GM19351 (cell line): ENCODE measurements around the gene STIM2.

Experiments
- ATAC-seq: cut with Tn5 transposase; IDR thresholded peaks from one replicate; pipeline ENCODE4 v1.9.1; 2021; ENCODE audit warnings: mild to moderate bottlenecking, moderate library complexity; ENCODE audit not compliant: unreplicated experiment

Gene STIM2

DNA sequence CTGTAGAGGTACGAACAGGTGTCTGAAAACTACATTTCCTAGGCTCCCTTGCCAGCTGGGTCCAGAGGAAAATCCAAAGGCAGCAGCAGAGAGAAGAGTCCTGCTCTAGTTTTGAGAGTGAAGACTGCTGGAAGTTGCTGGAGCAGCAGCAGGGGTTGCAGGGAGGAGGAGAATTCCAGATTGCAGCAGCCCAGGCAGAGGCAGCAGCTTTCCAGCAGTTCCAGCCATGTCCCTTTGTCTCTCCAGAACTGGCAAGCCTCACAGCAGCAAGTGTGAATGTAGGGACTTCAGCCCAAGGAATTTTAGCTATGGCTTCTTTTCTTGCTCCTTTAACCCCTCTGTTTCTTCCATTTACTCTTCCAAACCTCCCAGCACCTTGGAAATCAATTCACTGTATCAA is 24.1 kb upstream of the STIM2 start:
- ATAC-seq, result no peak

DNA sequence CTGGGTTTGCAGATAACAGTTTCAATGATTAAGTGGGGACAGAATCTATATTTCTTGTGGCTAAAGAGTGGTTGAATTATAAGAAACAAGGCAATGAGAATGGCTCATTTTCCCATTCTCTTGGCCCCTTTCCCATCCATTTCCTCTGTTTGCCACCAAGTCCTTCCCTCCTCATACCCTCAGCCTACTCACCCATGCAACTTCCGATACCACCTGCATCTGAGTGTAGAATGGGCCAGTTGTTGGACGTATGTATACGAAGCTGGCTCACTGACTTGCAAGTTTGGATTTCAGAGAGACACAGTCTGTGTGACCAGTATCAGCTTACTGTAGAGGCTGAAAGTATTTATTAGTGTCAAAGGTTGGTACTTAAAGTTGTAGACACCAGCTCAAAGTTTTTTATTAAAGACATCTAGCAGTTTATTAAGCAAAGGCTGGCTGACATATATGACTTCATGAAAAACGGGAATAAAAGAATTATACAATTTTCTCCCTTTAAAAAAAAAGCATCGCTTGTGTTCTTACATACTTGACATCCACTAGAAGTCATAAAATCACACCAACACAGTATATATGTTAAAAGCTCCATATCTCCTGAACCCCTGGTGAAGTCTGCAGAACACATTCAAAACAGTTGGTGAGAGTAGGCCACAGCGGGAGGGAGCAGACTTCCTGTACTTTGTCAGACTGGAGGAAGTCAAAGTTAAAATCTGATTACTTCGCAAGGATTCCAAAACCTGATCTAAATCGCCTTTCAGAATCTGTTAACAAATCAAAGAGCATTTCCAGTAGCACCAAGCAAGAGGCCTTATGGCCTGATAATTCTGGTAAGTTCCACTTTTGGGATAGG is 22.4 kb upstream of the STIM2 start:
- ATAC-seq, result no peak

- no peak for ATAC-seq
Measured at GRCh38 chr4:26839016-26839415, 21.6 kb upstream of the STIM2 start.

GRCh38 chr4:26839534-26839951 is 21.1 kb upstream of the STIM2 start:
- ATAC-seq, result no peak

GRCh38 chr4:26840786-26841185 is 19.9 kb upstream of the STIM2 start:
- no peak for ATAC-seq

DNA sequence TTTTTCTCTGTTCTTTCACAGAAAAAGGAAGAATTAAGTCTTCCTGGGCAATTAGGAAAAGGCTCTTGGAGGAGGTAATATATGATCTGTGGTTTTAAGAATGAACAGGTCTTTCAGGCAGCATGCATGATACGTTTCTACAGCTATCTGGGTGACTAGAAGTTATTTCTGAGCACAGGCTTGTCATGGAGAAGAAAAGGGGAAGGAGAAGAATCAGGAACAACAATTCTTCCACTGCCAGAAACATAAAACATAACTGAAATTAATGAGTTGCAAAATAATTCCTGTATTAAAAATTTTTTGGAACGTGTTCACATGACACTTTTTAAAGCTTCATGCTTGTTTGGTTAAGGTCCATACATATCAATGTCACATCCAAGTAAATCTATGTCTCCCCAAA is 17.7 kb upstream of the STIM2 start:
- ATAC-seq, result no peak

DNA sequence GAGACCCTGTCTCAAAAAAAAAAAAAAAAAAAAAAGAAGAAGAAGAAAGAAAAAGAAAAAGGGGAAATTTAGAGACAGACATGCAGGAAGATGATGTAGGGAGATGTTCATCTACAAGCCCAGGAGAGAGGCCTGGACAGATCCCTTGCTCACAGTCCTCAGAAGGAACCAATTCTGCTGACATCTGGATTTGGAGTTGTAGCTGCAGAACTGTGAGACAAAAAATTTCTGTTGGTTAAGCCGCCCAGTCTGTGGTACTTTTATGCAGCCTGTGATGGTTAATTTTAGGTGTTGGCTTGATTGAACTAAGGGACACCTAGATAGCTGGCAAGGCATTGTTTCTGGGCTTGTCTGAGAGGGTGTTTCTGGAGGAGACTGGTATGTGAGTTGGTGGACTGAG is 10.1 kb upstream of the STIM2 start:
- no peak for ATAC-seq

DNA sequence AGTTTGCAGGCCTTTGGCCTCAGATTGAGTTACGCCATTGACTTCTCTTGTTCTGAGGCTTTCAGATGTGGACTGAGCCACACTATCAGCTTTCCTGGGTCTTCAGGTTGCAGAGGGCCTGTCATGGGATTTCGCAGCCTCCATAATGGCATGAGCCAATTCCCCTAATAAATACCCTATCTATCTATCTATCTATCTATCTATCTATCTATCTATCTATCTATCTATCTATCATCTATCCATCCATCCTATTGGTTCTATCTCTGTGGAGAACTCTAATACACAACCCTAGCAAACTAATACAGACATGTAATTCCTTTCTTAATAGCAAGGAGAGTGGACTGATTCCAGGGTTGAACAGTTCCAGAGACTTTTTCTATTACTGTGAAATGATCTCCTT is 9.5 kb upstream of the STIM2 start:
- no peak for ATAC-seq

DNA sequence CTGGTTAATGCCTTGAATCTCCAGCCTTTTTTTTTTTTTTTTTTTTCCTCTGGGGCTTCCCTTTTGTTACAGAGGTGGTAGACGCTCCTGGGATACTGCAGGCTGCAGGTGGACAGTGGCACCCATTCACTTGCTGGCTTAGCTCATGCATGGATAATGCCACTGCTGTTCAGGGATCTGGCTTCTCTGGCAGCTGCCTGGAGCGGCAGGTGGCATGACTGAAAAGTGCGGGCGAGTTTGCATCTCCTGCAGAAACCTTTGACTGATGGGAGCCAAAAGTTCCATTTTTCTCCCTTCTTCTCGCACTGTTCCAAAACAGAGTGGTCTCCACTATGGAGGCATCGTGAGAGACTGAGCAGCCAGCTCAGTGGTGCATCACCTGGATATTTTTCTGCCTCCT is 5.9 kb upstream of the STIM2 start:
- ATAC-seq, result no peak

- no peak for ATAC-seq
Measured at GRCh38 chr4:26856906-26857277, 3.7 kb upstream of the STIM2 start.

GRCh38 chr4:26857278-26858034 is 3.2 kb upstream of the STIM2 start:
- ATAC-seq, result peak; percentile 42

DNA sequence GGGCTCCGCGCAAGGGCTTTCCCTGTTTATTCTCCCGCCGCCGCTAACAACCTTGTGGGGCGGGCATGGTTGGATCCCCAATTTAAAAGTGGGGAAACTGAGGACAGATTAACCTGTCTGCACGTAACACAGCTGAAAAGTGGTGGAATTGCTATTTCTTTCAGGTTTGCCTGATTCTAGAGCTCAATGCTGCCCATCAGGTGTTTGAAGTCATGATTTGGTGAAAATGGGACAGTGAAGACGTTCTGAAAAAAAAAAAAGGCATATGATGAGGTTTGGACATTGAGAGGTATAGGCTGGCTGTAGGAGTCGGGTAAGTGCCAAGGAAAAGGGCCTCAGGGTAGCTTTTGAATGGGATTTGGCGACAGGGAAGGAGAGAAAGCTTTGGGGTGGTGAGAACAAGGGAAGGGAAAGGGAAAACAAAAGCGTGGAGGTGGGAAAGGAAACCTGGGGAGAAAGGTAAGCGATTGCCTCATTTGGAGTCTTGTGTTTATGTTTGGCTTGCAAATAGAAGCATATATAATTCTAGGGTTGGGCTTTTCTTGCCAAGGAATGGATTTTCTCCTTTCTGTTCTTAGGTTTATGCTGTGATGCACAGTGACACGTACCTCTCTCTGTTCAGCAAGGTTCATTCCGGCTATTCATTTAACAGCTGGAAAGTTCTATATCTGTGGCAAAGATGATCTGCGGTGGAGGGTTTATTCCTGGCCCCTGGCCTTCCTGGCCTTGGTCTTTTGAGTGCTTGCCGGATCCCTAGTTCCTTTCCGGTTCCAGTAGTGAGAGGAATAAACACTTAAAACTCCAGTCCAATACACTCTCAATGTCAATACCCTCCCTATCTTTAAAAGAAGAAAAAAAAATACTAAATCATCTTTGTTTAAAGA is 2.4 kb upstream of the STIM2 start:
- ATAC-seq, result no peak

- ATAC-seq, result no peak
Measured at GRCh38 chr4:26858947-26859401, 1.7 kb upstream of the STIM2 start.

DNA sequence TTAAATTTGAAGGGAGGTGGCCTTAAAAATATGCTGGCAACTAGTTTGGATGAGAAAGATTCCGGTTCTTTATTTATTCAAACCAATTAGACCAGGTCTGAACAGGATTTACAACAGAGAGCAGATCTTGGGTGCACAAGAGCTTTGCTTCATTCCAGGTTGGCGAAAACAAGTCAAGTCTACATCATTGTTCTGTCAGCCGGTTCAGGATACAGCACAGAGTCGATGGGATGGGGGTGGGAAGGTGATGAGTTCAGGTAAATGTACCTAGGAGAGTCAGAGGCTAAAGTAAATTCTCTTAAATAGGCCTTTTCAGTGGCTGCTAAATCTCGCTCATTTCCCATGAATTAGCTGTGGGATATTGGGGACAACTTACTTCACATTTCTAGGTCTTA is 882 bp upstream of the STIM2 start:
- ATAC-seq, result no peak

DNA sequence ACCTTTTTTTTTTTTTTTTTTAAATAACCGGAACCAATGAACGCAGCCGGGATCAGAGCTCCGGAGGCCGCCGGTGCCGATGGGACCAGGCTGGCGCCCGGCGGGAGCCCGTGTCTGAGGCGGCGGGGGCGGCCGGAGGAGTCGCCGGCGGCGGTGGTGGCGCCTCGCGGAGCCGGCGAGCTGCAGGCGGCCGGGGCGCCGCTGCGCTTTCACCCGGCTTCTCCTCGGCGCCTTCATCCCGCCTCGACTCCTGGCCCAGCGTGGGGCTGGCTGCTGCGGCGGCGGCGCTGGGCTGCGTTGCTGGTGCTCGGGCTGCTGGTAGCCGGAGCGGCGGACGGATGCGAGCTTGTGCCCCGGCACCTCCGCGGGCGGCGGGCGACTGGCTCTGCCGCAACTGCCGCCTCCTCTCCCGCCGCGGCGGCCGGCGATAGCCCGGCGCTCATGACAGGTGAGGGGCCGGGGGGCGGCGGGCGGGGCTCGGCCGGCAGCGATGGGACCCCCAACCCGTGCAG is 337 bp downstream of the STIM2 start:
- ATAC-seq, result peak; percentile 17

DNA sequence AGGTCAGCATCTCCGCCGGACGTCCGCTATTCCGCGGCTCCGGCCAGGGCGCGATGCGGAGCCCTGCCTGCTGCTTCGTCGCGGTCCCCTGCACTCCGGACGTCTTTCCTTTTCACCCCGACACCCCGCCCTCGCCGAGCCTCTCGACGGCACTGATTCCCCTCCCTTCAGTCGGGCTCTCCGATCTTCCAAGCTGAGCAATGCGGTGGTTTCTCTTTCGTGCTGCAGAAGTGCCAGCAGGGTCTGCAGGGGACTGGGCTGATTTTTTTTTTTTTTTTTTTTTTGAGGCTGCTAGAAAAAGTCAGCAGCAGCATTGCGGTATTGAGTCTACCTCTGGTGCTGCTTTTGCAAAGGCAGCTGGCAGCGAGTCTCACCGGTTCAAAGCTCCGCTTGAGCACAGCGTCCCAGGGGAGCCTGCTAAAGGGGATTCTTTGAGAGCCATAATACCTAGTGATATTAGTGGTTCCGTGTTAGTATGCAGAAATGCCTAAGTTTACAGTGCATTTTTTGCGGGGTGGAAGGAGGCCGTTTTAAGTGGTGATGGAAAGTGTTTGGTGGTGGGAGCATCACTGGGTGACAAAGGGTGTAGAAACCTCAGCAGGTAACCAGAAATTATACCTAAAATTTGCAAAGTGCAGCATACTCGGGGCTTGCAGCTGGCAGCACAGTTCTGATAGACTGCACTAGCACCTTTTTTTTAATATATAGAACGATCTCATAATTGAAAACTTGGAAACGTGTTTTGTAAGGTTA is 969 bp downstream of the STIM2 start:
- ATAC-seq, result peak; percentile 37

DNA sequence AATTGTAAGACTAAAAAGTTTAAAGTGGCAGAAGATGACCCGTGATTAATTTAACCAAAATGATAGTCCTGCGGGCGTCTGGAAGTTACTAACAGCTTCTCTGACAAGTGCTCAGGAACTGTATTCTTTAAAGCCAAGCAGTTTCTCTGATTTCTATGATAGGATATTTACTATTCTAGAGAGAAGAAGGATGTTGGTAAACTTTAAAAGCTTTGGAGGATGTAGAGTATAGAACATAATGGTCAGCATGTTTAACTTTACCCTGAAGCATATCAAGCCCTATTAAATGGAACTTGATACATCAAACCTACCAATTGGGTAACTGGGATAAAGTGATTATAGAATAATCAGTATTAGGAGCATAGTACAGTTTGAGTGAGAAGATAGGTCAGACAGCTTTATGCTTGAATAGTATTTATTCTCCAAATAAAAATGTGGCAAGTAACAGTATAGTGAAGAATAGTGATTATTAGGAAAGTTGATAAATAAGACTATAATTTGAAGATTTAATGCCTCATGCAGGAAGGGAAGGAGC is 1.8 kb downstream of the STIM2 start:
- ATAC-seq, result no peak

GRCh38 chr4:26863512-26863911 is 2.9 kb downstream of the STIM2 start:
- ATAC-seq, result no peak

DNA sequence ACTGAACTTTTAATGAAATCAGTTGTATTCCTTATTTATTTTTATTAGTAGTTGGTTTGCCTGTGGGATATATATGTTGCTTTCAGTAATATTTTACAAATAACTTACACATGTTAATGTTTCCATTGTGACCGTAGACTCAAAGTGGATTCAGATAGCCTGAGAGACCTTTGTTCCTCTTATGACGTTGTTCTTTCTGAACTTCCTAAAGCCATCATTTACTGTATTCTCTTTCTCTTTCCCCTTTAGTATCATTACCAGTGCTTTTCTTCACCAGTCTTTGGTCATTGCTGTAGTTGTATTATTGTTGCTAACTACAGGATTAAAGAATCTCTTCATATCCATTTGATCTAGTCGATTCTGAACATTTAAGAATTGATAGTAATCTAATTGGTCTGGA is 4.3 kb downstream of the STIM2 start:
- ATAC-seq, result no peak

- ATAC-seq, result no peak
Measured at GRCh38 chr4:26866203-26866602, 5.6 kb downstream of the STIM2 start.
